Measurements from ENCODE around the gene LASP1. TPM values are rescaled to one million over a fixed set of nuclear protein-coding genes. Genes with fewer than 3 reads are reported as not detected.

LASP1 gene
- polyA plus RNA-seq, 1 of the 3 experiments (the other 2 are of a cell fraction) = 102 TPM

GRCh38 chr17:38916771-38917170, 46.9 kb downstream of the LASP1 start:
- no peaks in the 10 kb centered on the region for H3K9me2 ChIP-seq
- peaks cover 25% of the 10 kb centered on the region for H3F3A ChIP-seq (replicated peaks; ENCODE audit: insufficient read depth)
- H2AFZ ChIP-seq (ENCODE audit: low read depth) = no peak overlapping the region
- 86% methylated on average over 8 of the region's 8 CpGs for WGBS (ENCODE audit: low lambda C conversion rate)
- no peak overlapping the region for H3K4me2 ChIP-seq
- H4K20me1 ChIP-seq (ENCODE audit: insufficient read depth) = peaks cover 24% of the 10 kb centered on the region
- no peak overlapping the region for H3K4me3 ChIP-seq (ENCODE audit: low read depth in 2 of 2, low read length in 1 of 2)
- POLR2A ChIA-PET = no interaction called here
- no peak overlapping the region for H3K9ac ChIP-seq
- TF ChIP-seq RCOR1 (IDR thresholded peaks at IDR 0.05; ENCODE audit: low read length) = no peak
- no peak for TF ChIP-seq USF1 (IDR thresholded peaks at IDR 0.05; ENCODE audit: borderline replicate concordance, low read depth)
- no peak for TF ChIP-seq FOXJ3 (CRISPR knock-in tag; IDR thresholded peaks at IDR 0.05)
- no peak for TF ChIP-seq EP300 (IDR thresholded peaks at IDR 0.05; ENCODE audit: borderline replicate concordance in 1 of 2, low read depth in 1 of 2, low read length in 1 of 2)
- no peak for TF ChIP-seq MAX (IDR thresholded peaks at IDR 0.05; ENCODE audit: low read depth)
- TF ChIP-seq YY1 (IDR thresholded peaks at IDR 0.05; ENCODE audit: low read depth) = no peak
- CTCF ChIA-PET = interaction anchor here (1.1 to 1.5 kb wide), 2 partner anchors 24 to 66 kb away, joined by 3 to 4 read pairs; no protein-coding TSS in a partner anchor
- peaks cover 26 to 40% of the 10 kb centered on the region in 2 experiments for H3K36me3 ChIP-seq (replicated peaks in 1 of 2; ENCODE audit: control insufficient read depth in 1 of 2, insufficient read depth in 2 of 2, low read length in 1 of 2)
- peaks cover 0 to 44% of the 10 kb centered on the region in 2 experiments; a peak in 2 of 4 replicates for H3K4me1 ChIP-seq (ENCODE audit: control insufficient read depth in 1 of 2, insufficient read depth in 2 of 2, low read depth in 1 of 2, low read length in 1 of 2)
- H3K27ac ChIP-seq (ENCODE audit: low read depth in 2 of 2, low read length in 1 of 2) = no peak overlapping the region
- no peak for DNase-seq
- no peaks in the 10 kb centered on the region for H3K9me3 ChIP-seq
- H3K79me2 ChIP-seq (ENCODE audit: insufficient read depth) = peaks cover 30% of the 10 kb centered on the region; the same call in 1 of the 2 replicates
- H3K27me3 ChIP-seq (ENCODE audit: insufficient read depth) = no peaks in the 10 kb centered on the region

- H3K4me2 ChIP-seq = no peak overlapping the region
- TF ChIP-seq GATA2 (CRISPR knock-in tag; IDR thresholded peaks at IDR 0.05) (no peak), CTCF (IDR thresholded peaks at IDR 0.05) (peak; percentile 20; the same call in 1 of the 2 replicates), RAD21 (IDR thresholded peaks at IDR 0.05; ENCODE audit: low read length) (peak; percentile 28; the same call in 1 of the 2 replicates)
- peaks cover 25 to 40% of the 10 kb centered on the region in 2 experiments for H3K36me3 ChIP-seq (replicated peaks in 1 of 2; ENCODE audit: control insufficient read depth in 1 of 2, insufficient read depth in 2 of 2, low read length in 1 of 2)
- ChIA-PET POLR2A (no interaction called here), CTCF (interaction anchor here (1.1 to 1.8 kb wide), 3 partner anchors 9 to 66 kb away, joined by 3 to 5 read pairs (median 4); no protein-coding TSS in a partner anchor)
- no peaks in the 10 kb centered on the region for H3K9me2 ChIP-seq
- H3K4me3 ChIP-seq (ENCODE audit: low read depth in 2 of 2, low read length in 1 of 2) = no peak overlapping the region
- WGBS (ENCODE audit: low lambda C conversion rate) = 90% methylated on average over 3 of the region's 3 CpGs
- no peak overlapping the region for H3K9ac ChIP-seq
- no peak overlapping the region for H3K27ac ChIP-seq (ENCODE audit: low read depth in 2 of 2, low read length in 1 of 2)
- H3K27me3 ChIP-seq (ENCODE audit: insufficient read depth) = no peaks in the 10 kb centered on the region
- peaks cover 0 to 43% of the 10 kb centered on the region in 2 experiments; a peak in 2 of 4 replicates for H3K4me1 ChIP-seq (ENCODE audit: control insufficient read depth in 1 of 2, insufficient read depth in 2 of 2, low read depth in 1 of 2, low read length in 1 of 2)
- H3K9me3 ChIP-seq = no peaks in the 10 kb centered on the region
- peaks cover 20% of the 10 kb centered on the region for H4K20me1 ChIP-seq (ENCODE audit: insufficient read depth)
- H3K79me2 ChIP-seq (ENCODE audit: insufficient read depth) = peaks cover 27% of the 10 kb centered on the region; the same call in 1 of the 2 replicates
- H2AFZ ChIP-seq (ENCODE audit: low read depth) = no peak overlapping the region
- DNase-seq = no peak
- peaks cover 26% of the 10 kb centered on the region for H3F3A ChIP-seq (replicated peaks; ENCODE audit: insufficient read depth)
These were observed 47.4 kb downstream of the LASP1 start for GRCh38 chr17:38917259-38917658.

Data from SK-N-SH (cell line).